Stimulated activated CD8-positive, alpha-beta memory T cell treated with anti-CD3 and anti-CD28 coated beads, Interleukin-12 subunit alpha, Interleukin-12 subunit beta, amount 100 ng/mL, for 24 hours (primary cell): Measurements from ENCODE around the gene FXYD5.
A peak's percentile ranks its signal among the peaks of the same experiment; 100 is the strongest.
"Not testable (repeated sequence)": the region's sequence is repeated elsewhere in the genome, so short reads cannot be mapped to it uniquely, and the experiment has no call there.

Source experiments
- DNase-seq: peaks from one replicate; pipeline ENCODE4 v3.0.0-alpha.2; 2020; ENCODE audit errors: extremely low read depth

The FXYD5 gene

DNA sequence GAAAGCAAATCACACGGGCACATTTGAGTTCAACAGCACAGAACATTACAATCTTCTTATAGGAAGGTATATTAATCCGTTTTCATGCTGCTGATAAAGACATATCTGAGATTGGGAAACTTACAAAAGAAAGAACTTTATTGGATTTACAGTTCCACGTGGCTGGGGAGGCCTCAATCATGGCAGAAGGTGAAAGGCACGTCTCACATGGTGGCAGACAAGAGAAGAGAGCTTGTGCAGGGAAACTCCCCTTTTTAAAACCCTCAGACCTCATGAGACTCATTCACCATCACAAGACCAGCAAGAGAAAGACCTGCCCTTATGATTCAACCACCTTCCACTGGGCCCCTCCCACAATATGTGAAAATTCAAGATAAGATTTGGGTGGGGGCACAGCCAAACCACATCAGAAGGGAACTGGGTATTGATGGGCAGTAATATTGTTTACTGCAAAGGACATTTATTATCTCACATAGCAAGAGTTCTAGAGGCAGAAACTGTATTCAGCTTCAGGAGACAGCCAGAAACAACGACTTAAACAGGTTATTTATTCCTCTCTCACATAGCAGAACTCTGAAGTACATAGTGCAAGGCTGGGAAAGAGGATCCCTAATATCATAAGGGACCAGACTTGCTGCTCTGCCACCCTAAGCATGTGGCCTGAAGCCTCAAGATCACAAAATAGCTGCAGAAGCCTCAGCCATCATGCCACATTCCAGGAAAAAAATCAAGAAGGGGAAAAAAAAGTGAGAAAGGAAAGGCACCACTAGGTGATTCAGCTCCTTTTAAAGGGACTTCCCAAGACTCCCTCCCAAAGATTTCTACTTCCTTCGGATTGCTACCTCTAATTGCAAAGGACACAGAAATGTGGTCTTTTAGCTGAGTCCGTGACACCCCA lies 23.1 kb downstream of the FXYD5 start:
- no peak for DNase-seq

DNA sequence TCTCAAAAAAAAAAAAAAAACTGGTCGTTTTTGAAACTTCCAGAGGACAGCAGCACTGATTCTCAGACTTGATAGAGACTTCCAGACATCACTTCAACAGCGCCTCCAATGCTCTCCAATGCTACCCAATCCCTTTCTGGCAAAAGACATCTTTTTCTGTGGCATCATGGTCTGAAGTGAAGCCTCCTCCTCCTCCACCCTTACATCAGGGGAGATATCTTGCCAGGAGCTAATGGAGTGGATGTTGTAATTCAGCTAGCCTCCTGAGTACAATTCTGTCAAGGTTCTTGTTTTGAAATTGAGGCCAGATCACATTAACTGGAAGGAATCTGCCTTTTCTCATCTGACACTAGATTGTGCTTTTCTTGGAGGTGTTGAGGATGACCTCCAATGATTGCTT lies 24.2 kb downstream of the FXYD5 start:
- no peak for DNase-seq

DNA sequence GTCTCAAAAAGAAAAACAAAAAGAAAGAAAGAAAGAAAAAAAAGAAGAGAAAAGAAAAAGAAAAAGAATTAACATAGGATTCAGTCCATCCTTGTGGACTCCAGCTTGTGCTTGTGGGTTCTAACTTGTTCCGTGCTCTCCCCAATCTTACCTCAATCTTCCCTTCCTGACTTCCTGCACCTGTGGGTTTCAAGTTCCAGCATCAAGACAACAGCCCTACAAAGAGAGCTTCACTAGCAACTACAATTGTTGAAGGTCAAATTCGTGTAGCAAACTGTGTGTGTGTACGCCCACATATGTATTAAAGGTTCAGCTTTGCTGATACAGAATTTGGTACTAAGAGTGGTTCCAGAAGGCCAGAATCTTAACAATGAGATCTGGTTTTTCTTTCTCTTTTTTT lies 25.3 kb downstream of the FXYD5 start:
- no peak for DNase-seq

DNA sequence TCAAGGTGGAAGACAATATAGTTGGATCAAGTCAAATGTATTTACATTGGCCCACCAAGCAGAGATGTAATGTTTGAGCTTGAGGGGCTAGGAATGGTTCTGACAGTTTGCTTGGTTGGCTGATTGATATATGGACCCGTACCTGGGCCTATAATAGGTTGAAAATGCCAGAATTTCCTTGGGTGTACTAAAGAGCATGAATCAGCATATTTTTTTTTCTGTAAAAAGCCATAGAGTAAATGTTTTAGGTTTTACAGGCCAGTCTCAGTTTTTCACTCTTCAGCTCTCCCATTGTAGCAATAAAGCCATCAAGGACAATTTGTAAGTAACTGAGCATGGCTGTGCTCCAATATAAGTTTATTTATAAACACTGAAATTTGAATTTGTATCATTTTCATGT lies 26.9 kb downstream of the FXYD5 start:
- DNase-seq = no peak

DNA sequence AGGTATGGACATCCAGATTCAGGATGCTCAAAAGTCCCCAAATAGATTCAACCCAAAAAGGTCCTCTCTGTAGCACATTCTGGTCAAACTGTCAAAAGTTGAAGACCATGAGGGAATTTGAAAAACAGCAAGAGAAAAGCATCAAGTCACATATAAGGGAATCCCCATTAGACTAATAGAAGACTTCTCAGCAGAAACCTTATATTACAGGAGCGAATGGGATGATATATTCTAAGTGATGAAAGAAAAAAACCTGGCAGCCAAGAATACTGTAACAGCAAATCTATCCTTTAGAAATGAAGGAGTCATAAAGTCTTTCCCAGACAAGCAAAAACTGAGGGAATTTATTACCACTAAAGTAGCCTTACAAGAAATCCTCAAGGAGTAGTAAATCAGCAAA lies 29.7 kb downstream of the FXYD5 start:
- no peak for DNase-seq

DNA sequence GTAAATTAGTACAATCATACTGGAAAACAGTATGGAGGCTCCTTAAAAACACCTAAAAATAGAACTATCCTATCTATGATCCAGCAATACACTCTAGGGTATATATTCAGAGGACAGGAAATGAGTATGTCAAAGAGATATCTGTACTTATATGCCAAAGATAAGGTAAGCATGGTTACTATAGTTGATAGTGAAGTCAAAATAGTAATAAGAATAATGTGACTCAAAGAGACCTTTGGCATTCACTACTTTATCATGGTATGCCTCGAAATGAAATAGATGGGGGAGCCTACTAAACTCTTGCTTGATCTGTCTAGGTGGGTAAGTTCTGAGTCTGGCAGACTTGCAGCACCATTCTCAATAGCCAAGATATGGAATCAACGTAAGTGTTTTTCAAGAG lies 30.3 kb downstream of the FXYD5 start:
- DNase-seq = no peak

DNA sequence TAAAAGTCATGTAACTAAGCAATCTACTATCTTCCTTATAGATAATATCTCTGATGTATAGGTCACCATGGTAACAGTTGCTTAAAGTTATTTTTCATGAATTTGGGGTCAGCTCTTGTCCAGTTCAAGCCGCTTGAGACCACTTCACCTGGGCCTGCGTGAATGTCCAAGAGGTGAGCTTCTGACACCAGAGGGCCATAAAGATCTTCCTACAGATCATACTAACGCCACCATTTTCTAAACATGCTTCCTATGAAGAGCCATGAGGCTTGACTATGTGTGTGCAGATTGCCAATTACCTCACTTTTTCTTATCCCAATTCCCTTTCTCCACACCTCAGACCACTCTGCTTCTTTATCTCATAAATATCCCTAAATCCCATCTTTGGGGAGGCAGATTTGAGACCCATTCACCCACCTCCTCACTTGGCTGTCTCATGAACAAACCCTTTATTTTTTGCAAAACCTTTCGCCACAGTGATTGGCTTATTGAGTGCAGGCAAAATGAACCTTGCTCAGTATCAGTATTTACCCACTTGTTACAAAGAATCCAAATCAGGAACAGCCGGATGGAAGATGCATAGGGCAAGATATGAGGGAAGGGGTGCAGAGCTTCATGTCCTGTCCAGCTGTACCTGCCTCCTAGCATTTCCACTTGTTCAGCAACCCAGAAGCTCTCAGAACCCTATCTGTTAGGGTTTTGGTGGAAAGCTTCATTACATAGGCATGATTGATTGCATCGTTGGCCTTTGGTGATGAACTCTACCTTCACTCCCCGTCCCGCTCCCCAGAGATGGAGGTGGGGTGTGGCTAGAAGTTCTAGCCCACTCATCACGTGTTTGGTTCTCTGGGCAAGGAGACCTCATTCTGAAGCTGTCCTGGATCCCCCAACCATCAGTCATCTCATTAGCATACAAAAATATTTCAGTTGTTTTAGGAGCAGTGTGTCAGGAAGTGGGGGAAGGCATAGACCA lies 39.8 kb downstream of the FXYD5 start:
- no peak for DNase-seq

DNA sequence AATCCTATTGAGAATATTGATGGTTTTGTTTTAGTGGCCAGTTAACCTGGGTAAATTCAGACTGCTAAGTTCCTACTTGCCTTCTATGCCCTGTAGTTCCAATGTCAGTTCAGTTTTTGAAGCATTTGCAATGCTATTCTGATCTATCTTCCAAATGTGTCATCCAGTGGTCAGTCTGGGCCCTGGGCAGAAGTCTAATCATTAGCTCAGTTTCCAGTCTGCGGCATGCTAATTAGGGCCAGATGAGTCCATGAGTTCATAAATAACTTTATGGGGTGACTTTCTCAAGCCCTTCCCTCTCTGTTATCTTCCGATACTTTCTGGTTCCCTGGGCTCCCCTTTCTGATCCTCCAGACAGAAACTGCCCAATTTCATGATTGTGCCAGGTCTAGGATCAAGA lies 41.3 kb downstream of the FXYD5 start:
- no peak for DNase-seq

DNA sequence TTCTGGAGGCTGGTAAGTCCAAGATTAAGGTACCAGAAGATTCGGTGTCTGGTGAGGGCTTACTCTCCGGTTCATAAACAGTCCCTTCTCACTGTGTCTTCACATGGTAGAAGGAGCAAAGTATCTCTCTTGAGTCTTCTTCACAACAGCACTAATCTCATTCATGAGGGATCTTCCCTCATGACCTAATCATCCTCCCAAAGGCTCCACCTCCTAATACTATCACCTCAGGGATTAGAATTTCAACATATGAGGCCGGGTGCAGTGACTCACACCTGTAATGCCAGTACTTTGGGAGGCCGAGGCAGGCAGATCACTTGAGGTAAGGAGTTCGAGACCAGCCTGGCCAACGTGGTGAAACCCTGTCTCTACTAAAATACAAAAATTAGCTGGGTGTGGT lies 42.3 kb downstream of the FXYD5 start:
- not testable (repeated sequence) for DNase-seq

DNA sequence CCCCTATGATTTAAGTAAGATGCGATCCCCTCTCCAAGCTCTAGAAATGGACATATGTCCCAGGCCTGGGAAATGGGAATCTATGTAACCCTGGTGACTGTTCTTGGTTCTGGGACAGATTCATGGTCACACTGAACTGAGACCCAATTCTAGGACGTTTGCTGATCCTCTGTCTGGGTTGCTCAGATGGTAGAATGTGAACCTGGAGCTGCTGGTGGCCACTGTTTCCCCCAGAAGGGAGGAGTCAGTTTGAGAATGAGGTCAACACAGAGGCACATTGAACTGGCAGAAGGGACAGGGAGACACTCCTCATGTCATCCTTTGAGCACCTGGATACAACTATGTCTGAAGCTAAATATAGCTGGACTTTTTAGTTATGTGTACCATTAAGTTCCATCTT lies 44.9 kb downstream of the FXYD5 start:
- DNase-seq = no peak

DNA sequence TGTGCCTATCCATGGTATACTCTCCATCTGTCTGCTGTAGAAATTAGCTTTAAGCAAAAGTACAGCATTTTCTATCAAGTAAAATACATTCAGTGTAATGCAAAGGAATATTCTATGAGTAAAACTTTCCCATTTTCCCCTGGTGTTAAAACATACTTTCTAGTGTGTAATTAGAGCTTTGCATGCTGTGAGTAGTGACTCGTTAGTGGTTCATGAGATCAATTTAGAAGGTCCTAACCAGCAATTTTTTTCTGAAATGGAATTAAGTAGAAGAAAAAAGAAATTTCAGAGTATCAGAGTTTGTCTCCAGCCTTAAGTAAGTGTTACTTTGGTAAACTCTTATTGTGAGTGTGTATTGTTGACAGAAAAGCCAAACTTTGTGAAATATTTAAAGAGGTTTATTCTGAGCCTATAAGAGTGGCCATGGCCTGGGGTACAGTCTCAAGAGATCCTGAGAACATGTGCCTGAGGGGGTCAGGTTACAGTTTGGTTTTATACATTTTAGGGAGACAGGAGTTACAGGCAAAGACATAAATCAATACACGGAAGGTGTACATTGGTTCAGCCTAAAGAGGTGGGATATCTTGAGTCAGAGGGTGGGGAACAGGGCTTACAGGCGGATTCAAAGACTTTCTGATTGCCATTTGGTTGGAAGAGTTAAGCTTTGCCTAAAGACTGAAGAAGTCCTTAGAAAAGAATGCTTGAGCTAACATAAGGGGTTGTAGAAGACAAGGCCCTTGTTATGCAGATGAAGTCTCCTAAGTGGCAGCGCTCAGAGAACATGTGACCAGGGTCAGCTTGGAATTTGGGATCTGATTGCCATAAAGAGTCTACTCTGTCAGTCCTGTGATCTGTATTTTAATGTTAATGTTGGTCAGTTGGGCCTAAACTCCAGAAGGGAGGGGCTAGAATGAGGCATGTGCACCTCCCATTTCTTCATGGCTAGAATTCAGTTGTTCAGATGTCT lies 48.5 kb downstream of the FXYD5 start:
- no peak for DNase-seq

DNA sequence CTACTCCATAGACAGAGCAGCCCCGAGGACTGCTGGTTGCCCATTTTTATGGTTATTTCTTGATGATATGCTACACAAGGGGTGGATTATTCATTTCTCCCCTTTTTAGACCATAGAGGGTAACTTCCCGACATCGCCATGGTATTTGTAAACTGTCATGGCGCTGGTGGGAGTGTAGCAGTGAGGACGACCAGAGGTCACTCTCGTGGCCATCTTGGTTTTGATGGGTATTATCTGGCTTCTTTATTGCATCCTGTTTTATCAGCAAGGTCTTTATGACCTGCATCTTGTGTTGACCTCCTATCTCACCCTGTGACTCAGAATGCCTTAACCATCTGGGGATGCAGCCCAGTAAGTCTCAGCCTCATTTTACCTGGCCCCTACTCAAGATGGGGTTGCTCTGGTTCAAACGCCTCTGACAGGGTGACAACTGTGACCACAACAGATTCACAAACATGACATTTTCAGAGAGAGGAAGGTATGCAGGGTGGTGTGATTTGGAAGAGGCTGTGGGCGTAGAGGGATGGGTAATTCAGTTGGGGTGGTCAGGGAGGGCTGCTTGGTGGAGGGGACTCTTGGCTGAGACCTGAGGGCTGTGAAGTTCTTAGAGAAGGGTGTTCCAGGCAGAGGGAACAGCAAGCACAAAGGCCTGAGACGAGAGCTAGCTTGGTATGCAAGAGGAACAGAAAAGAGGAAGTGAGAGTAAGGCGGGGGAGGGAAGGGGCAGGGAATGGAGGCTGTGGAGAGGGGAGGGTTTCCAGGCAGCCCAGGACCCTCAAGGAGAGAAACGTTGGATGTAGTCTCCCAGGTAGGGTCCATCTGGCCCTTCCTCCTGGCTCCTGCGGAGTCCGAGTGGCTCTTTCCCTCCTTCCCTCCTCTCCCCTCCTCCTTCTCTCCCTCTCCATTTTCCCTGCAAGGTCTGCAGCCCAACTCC lies 50.5 kb downstream of the FXYD5 start:
- DNase-seq = no peak

DNA sequence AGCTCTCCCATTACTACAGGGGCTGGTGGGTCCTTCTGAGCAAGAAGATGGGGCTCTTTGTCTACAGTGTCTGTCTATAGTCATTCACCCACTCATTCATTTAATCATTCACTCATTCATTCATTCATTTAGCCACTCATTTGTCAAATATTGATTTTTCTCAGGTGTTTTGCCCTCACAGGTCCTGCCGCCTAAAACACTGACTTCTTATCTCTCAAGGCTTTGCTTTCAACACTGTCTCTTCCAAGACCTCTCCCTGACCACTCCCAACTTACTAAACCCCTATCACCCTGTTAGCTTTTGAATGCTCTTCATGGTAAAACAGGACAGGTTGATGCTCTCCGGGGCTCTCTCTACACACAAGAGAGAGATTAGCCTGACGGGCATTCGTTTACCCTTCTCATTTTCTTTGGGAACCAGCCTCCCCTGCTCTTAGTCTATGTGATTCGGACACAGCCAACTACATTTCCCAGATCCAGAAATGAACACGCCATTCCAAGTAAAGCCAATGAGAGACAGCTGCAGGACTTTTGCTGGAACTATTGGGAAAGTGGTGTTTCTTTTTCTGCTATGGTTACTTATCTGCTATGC lies 51.3 kb downstream of the FXYD5 start:
- DNase-seq = no peak

DNA sequence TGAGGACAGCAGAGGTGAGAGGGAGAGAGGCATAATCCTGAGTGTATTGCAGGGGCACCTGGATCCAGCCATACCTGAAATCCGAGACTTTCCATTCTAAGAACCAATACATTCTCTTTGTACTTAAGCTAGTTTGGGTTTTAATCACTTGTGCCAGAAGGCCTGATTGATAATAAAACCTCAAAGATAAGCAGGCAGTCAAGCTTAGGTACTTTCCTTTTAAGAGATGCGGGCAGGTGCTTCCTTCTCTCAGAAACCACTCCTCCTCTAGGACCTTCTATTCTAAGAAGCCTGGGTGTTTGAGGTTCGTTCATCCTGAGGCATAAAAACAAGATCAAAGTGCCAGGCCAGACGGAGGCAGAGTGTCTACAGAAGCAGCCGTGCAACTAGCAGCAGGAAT lies 51.8 kb downstream of the FXYD5 start:
- no peak for DNase-seq

DNA sequence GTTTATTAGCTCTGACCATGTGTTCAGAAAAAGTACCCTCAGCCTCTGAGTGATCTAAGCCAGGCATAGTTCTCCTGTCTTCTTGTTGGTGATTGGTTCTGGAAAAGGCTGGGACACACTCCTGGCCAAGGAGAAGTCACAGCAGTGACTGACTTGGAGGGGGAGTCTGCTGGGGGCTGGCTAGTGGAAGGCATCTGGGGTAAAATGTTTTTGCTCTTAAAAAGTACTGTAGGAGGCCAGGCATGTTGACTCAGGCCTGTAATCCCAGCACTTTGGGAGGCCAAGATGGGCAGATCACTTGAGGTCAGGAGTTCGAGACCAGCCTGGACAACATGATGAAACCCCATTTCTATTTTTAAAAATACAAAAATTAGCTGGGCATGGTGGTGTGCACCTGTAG lies 52.3 kb downstream of the FXYD5 start:
- no peak for DNase-seq

DNA sequence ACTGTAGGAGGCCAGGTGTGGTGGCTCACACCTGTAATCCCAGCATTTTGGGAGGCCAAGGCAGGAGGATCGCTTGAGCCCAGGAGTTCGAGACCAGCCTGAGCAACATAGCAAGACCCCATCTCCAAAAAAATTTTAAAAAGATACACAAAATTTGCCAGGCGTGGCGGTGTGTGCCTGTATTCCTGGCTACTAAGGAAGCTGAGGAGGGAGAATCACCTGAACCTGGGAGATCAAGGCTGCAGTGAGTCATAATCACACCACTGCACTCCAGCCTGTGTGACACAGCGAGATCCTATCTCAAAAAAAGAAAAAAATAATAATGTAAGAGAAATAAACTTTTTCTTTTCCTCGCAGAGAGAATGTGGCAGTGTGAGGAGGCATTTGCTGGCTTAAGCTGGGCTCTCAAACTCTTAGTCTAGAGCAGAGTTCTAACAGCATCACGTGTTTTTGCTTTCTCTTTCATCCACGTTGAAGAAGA lies 52.9 kb downstream of the FXYD5 start:
- no peak for DNase-seq

DNA sequence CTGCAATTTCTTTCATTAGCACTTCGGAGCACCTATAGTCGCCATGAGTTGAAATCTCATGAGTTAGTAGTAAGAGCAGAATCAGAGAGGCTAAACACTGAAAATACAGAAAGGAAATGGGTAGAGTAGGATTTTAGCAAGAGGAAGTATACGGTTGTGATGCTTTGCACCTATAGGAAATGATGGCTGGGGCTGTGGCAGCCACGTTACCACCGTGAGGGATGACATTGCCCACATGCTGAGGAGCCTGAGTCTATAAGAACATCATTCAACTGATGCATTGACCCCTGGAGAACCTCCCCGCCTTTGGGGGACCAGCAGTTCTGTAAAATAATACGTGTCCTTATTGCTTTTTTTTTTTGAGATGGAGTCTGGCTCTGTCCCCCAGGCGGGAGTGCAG lies 53.6 kb downstream of the FXYD5 start:
- no peak for DNase-seq

DNA sequence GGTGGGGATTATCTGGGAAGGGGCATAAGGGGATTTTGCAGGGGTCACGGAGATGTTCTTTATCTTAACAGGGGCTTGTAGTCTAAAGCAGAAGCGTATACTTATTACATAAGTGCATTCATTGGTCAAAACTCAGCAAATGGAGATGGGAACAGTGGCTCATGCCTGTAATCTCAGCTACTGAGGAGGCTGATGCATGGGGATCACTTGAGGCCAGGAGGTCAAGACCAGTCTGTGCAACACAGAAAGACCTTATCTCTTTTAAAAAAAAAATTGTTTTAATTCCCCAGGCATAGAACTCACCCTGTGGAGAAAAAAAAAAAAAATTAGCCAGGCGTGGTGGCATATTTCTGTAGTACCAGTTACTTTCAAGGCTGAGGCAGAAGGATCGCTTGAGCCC lies 55.1 kb downstream of the FXYD5 start:
- DNase-seq = no peak

DNA sequence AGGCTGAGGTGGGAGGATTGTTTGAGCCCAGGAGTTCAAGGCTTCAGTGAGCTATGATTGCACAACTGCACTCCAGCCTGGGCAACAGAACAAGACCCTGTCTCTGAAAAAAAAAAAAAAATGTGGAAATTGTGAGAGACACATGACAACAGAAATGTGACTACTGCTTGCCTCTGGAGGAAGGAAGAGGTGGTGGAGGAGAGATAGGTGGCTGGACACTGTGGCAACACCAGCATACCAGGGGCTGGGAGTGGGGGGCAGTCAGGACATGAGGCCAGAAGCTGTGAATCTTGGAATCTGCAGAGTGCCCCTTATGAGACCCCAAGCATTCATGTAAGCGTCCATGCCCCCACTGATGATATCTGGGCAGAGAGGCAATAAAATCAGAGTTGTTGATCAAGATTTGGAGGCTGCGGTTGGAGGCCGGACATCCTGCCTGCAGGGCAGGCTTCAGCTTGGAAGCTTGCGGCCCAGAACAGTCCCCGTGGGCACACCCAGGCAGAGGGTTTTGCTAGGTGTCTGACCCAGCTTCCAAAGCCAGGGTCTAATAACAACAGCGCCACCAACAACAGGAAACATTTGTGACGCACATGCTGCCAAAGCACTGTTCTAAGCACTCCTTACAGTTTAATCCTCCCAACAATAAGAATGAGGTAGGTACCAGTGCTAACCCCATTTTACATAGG lies 57.2 kb downstream of the FXYD5 start:
- peak; percentile 22 for DNase-seq
